Activated CD8-positive, alpha-beta memory T cell treated with anti-CD3 and anti-CD28 coated beads, Interleukin-2, amount 50 U/mL, for 24 hours (primary cell): ENCODE results near the gene WDSUB1.

Experiments
- DNase-seq: peaks from one replicate; pipeline ENCODE4 v3.0.0-alpha.2; 2020; ENCODE audit errors: extremely low read depth

WDSUB1 gene

DNA sequence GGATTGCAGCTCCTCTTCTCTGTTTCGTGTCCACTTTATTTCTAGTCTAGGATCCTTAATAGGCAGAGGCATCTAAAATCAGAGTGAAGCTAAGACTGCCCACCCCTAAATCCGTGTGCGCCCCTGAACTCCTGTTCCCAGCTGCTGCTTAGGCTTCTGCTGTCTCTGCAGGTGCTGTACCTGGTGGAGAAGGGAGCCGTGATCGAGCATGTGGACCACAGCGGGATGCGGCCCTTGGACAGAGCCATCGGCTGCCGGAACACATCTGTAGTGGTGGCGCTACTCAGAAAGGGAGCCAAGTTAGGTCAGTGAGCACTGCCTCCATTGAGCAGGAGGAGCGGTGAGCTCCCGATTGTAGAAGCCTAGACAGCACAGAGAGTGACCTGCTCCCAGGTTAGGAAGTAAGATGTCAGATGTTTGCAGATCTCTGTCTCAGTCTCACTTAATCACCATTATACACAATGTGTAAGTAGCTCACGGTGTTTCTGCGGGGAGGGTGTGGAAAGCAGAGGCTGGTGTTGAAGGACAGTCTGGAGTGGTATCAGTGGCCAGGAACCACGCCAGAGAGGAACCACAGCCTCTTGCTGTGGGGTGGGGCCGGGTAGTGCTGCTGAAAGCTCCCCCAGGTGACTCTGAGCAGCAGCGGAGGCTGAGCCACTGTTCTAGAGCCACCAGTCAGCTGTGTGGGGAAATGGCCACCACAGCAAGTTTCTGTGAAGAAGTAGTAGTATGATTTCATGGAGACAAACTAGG lies 62.3 kb downstream of the WDSUB1 start:
- DNase-seq = no peak

DNA sequence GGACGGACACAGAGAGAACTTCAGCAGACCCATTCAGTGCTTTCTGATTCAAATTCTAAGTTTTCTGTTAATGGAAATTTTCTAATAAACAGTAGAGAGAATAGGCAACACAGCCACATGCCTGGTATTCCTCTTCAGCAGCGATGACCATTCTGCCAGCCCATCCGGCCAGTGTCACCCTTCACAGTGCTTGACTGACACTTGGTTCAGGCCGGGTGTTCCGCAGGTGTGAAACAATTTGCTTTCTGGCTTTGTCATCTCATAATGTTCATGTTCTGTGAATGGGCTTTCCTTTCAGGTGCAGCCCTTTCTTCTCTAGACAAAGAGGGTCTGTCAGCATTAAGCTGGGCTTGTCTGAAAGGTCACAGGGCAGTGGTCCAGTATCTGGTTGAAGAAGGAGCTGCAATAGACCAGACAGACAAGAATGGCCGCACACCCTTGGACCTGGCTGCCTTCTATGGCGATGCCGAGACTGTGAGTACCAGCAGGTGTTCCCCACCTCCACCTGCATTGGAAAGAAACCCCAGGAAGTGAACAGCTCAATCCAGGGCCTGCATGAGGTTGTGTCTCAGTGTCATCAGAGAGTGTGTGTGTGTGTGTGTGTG lies 67.0 kb downstream of the WDSUB1 start:
- DNase-seq = no peak

DNA sequence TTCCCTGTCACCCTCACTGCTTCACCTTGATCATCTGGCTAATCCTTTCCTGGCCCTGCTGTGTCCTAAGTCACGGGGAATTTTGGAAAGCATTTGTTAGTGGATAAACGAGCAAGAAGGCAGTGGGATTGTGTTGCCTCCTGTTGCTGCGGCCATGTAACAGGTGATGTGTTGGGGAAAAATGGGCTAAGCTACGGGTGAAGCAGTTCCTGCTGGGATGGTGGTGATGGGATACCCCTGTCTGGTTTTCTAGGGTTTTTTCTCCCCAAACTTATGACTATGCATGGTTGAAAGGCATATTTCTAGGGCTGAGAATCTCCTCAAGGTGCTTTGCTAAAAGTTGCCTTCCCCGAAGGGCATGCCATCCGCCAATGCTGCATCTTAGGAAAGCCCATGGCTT lies 68.1 kb downstream of the WDSUB1 start:
- no peak for DNase-seq

DNA sequence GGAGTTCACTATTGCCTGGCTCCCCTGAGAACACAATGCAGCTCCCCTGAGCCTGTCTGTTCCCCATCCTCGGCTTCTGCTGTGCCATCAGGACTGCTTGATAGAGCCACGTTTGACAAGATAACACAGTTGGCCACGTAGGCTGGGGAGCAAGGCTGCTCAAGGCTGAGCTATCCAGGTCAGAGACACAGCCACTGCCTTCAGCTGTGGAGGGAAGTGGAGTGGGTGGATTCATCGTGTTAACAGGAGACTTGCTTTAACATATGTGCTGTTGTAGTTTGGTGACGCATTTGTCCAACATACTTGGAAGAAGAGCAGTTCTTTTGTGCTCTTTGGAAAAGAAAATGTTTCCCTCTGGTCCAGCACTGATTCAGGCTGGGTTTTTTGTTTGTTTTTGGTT lies 68.8 kb downstream of the WDSUB1 start:
- no peak for DNase-seq

DNA sequence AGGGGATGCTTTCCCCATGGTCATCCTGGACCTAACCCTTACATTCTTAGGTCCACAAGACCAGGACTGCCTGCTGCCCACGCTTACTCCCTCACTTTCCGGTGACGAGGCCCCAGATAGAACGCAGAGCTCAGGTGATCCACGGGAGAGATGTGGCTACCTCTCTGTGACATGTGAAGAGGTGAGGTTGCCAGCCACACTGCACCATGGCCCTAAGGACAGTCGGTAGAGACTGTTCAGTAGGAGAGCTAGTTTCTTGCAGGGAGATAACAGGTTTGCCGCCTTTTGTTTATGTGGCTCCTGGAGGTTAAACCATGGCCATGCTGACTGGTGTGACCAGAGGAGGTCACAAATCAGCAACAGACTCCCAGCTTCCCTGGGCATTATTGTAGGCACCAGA lies 71.4 kb downstream of the WDSUB1 start:
- DNase-seq = no peak

DNA sequence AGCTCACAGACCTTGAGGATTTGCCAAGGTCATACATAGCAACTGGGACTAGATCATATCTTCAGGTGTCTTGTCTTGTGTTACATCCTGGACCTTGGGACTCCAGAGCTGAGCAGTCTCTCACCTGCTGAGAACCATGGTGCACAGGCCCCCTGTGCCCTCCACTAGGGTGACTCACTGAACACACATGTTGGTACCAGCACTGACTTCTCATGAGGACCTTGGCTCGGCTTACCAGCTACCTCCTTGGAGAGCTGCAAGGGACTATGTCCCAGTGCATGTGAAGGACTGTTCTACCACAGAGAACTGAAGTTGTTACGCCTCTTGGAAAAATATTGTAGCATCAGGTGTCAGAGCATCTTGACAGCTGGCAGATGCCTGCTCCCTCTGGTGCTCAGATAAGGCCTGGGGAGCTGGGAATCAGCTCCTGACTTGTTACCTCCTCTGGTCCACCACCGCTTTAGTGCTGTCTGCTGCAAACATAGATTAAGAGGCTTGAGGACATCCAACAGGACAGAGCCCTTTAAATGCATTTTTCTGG lies 72.1 kb downstream of the WDSUB1 start:
- DNase-seq = no peak

DNA sequence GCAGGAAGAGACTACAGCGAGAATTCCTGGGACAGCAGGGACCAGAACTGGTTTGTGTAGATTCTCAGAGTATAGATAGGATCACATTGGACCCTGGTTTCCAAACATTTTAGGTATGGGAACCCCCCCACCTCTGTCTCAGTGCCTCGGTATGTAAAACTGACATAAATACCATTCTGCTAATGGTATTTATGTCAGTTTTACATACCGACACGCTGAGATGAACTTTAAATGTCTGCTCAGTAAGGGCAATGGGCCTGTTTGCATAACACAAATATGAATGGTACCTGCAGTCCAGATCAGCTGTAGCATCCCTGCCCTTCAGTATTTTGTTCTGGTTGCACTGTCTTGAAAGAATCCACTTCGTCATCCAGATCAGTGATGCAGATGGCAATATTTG lies 73.2 kb downstream of the WDSUB1 start:
- DNase-seq = no peak

DNA sequence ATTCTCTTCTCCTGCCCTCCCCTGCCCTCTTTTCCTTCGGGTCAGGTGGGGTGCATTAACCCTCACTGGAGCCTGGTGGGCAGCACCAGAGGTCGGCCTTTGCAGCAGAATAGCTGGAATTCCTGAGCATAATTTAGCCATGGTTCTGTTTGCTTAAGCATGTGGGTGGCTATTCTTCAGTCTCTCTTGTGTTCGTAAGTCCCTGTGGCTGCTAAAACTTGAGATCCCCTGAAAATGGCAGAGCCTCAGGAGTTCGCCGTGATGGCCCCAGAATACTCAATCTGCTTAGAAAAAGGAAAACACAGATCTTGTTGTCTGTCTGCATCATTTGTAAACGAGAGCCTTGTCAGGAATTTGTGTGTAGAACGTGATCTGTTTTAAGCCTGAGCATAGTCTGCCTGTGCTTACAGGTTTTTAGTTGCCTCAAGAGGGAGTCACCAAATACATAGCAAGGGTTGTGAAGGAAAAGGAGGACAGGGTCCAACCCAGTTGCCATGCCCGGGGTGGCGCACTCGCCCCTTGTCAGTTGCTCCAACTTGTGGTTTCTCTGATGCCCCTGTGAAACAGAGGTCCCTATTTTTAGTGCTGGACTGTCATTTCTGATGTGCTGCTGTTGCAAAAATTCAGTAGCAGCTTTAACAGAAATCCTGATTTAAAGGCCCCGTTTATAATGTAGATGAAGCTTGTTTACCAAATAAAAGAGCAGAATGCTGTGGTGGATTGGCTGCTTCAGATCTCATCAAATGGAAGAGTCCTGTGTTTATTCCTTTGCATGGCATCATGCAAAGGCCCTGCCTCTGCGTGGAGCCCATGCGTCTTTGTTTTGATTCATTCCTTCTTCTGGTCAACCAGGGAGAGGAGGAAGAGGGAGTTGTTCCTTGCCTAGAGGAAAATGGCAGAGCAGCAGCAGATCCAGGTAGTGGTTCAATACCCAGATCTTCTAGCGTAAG lies 74.8 kb downstream of the WDSUB1 start:
- DNase-seq = no peak

DNA sequence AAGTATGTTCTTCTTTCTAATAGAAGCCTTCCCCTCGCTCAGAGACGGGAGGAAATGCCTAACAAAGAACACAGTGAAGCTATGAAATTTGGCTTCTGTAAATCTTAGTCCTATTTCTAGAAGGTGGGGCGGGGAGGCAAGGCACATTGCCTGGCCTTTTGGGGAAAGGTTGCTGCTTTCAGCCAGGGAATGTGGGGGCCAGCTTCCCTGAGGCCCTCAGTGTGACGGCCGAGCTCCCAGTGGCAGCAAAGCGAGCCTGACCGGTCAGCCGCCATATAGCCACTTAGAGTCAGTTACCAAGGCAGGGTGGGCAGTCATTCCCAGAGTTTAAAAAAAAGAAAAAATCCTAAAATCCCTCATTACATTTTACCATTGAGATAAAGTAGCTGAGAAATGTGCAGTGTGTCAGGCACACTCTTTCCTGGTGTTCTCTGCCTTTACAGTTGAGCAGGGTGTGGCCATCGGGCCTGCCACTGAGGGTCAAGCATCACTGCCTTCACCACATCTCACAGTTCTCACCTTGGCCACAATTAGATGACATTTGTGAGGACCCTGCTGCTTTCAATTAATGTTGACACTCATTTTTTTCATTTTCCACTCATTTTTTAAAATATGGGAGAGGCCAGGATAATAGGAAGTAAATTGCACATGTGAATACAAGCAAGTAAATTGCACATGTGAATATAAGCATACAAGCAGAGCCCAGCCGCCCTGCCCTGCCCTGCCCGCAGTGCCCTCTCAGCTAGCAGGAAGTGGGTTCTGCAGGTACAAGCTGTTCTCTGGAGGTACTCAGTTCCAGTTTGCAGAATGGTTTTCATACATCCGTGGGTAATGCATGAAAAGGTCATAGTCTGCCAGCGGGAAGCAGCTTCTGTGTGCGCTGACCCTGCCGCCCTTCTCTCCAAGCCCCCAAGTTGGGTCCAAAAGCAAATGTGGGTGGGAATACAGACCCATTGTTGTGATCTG lies 76.9 kb downstream of the WDSUB1 start:
- DNase-seq = no peak

DNA sequence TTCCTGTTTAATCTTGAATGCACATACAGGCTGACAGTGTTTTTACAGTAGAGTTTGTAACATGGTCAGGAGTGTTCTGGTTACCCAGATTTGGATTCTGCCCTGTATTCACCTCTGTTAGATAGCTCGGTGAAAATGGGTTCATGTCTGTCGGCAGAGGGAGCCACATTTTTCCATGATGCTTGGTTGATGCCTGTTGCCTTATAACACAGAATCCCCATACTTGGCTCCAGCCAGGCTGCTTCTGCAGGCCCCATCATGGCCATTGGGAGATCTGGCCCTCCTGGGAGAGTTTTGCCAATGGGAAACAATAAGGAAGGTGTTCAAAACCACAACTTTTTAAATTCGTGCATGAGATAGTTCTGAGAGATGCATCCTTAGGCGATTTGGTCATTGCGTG lies 78.1 kb downstream of the WDSUB1 start:
- no peak for DNase-seq

DNA sequence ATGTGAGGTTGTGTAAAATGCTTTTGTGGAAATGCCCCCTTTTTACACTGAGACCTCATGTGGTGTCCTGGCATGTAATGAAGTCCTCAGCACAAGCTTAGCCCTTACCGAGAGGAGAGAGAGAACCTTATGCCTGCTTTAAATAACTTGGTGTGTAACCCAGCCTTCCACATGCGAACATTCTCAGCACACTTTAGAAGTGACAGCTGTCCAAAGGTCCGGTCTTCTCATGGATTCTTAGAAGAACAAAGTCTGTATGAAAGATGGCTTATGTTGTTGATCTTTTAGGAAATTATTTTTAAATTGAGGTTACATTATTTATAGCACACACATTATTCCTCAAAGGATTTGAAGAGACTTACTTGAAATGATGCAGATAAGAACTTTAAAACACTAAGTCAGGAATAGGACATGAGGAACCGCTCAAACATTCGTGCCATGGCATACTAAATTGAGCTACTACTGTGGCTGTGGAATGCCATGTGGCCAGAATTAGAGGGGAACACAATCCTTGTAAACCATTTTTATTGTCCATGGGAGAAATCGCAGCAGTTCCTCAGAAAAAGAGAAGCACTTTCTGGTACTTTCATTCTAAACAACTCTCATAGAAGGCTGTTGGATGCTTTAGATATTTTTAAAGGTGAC lies 79.6 kb downstream of the WDSUB1 start:
- DNase-seq = no peak

DNA sequence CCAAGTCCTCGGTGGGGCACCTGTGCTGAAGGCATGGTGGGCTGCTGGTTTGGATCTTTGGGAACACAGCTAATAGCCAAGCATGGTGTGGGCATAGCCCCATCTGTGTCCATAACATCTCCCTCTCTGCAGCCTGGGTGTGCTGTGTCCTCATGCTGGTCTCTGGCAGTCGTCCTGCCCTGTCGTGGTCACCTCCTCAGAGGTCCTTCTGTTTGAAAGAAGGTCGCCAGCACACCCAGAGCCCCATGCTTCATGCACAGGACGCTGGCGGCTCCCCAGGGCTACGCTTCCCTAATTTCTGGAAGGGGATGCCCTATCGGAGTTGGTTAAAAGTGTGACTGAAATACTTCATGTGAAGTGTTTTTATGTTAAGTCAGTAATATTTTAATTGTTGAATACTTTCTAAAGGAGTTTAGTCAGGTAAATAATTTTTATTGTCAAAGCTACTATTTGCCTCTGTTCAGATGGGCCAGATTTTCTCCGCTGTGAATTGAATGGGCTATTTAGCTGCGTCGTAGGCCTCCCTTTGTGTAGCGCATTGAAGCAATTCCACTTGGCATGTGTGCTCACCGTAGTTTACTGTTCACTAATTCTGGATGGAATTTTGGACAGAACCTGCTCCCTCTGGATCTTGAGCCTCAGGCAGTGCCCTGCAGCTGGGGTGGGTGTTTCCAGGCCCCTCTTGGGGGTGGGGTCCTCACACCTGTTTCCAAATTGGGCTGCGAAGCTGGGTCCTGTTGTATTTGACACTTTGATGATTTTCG lies 81.9 kb downstream of the WDSUB1 start:
- no peak for DNase-seq

DNA sequence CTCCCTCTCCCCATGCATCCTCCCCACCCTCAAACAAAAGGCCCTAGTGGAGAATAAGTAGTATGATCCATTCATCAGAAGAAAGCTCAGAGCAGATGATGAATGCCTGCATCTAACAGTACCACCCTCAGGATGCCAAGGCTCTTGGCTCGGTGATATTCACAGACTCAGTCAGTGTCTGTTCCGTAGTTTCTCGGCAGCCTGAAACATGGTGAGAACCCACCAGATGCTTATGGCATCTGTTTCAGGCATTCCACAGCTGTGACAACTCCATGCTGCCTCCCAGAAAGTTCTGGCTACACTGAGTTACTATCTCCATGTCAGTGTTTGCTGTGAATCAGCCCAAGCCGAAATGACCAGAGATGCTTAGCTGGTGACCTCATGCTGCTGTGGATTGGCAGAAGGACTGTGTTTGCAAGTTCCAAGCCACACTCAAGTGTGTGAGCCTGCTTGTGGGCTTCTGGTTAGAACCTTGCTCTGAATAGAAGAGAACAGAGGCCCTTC lies 83.9 kb downstream of the WDSUB1 start:
- DNase-seq = no peak

DNA sequence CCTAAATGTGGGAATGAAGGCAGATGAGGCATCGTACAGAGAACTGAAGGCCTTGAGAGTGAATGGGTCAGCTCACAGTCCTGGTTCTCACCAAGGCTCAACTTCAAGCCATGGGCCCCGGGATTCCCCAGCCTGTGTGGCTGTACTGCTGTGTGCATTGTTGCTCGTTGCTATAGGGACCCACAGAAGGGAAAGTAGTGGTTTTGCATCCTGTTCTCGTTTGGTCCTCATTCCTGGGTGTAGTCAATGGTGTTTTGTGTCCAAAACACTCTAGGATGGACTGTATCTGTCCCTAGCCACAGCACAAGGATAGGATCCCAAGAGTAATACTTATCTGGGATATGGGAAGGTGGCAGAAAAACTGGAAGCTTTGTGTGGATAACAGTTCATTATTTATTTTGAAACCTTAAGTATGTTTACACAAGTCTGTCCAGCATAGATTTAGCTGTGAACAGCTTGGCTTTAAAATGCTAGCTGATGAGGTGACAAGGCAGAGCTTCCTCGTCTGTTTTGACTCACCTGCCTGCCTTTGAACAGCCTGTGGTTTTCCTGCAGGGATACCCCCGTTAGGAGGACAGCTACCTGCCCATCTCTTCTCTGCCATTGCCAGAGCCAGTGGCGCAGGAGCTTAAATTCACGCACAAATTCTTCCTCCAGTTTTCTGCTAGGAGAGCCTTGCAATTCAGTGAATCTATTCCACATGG lies 85.0 kb downstream of the WDSUB1 start:
- DNase-seq = no peak

DNA sequence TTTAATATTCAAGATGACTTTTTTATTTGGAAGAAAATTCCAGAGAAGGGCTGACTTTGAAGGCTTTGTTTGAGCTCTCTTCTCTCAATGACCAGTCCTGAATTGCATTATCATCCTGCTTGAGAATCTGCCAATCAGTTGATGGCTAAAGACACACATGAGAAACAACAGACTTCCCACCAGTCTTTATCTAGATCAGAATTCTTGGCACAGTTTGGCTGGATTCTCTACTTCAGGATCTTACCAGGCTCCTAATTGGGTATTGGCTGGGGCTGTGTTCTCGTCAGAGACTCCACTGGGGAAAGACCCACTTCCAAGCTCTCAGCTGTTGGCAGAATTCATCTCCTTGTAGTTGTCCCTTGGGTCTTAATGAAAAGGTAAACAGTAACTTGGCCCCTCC lies 86.0 kb downstream of the WDSUB1 start:
- no peak for DNase-seq

DNA sequence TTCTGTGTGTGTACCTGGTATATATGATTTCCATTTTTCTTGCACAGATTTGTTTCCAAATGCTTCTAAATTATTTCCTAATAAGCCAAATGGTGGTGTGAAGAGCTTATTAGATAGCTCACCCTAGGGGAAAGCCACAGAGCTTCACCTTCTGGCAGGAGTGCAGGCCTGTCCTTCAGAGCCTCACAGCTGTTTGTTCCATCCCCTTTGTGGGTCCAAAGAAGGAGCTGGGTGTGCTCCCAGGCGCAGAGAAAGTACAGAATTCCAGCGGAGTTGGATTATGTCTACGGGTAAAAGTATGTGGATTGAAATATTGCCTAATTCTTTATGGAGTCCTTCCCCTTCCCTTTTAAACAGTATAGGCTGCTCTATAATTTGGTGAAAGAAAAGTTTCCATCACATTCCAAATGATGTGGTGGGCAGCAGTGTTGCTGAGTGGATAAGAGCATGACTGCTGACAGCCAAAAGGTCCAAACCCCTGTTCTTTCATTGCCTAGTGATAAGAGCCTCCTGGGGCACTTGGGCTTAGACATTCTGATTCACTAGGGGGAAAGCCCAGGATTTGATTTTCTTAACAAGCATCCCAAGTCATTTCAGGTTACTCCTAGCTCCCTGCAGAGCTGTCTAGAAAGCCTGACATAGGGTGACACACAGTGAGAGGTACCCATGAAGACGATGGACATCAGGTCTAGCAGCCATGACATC lies 86.6 kb downstream of the WDSUB1 start:
- no peak for DNase-seq

DNA sequence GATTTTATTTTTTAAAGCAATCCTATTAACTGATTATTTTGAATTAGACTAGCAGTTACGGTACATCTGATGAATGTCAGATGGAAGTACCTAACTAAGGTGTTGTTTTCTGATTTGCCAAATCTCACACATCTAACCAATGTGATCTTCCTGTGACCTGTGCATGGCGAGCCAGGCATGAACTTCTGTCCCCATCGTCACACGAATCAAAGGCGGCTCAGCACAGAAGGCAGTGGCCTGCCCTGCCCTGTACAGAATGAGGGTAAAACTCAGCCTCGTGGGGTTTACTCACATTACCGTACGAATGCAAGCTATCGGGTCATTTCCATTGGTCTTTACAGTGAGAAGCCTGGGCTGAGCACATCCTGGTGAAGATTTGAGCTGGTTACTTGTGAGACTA lies 87.3 kb downstream of the WDSUB1 start:
- no peak for DNase-seq

DNA sequence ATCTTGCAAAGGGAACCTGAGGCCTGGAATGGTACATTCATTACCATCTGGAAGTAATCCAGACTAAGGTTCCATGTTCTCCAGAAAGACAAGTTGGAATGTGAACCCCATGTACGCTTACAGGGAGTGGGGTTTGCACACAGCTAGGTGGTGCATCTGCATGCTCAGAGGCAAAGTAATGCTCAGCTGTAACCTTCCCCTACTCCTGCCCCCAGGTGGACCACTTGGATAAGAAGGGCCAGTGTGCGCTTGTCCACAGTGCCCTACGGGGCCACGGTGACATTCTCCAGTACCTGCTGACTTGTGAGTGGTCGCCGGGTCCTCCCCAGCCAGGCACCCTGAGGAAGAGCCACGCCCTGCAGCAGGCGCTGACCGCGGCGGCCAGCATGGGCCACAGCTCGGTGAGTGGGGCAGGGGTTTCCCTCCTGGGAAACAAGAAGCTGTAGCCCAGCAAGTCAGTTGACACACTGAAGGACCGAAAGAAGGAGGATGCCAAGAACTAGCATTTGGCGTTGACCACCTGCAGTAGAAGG lies 90.0 kb downstream of the WDSUB1 start:
- no peak for DNase-seq
